Mammary epithelial cell (primary cell): ENCODE data around the gene FAR1.

Experiments used
- EZH2 ChIP-seq: IDR thresholded peaks from 2 replicates; pipeline ENCODE4 v1.6.1; 2012; ENCODE audit warnings: low read length, inconsistent platforms, borderline replicate concordance
- TF ChIP-seq, protein P1 (sequence below), 2 donors: IDR thresholded peaks in 1 of 2; conservative IDR thresholded peaks in 1 of 2; 2 replicates each; pipeline ENCODE4 v1.5.1; 2011 to 2012; ENCODE audit warnings: inconsistent platforms in 2 of 2, low read length in 2 of 2, mild to moderate bottlenecking in 2 of 2, control low read depth in 1 of 2, low read depth in 1 of 2; ENCODE audit not compliant: insufficient read depth in 1 of 2; ENCODE audit errors: extremely low read depth in 1 of 2

DNA sequence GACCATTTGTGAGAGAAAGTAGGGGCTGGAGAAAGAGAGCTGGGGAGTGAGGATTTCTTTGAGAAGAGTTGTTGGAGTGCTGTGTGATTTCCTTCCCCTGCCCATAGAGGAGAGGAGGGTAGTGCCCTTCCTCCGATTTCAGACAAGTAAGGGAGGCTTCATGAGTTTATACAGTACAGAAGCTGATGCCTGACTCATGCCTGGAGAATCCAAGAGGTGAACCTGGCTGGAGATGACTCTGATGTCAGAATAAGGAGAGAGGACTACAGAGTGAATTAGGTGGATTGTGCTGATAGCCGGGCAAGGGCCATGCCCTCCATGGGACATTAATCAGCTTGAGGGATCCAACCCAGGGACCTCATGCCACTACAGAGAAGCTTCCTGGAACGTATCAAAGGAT is 91.6 kb downstream of the FAR1 start:
- TF ChIP-seq, protein P1, sequence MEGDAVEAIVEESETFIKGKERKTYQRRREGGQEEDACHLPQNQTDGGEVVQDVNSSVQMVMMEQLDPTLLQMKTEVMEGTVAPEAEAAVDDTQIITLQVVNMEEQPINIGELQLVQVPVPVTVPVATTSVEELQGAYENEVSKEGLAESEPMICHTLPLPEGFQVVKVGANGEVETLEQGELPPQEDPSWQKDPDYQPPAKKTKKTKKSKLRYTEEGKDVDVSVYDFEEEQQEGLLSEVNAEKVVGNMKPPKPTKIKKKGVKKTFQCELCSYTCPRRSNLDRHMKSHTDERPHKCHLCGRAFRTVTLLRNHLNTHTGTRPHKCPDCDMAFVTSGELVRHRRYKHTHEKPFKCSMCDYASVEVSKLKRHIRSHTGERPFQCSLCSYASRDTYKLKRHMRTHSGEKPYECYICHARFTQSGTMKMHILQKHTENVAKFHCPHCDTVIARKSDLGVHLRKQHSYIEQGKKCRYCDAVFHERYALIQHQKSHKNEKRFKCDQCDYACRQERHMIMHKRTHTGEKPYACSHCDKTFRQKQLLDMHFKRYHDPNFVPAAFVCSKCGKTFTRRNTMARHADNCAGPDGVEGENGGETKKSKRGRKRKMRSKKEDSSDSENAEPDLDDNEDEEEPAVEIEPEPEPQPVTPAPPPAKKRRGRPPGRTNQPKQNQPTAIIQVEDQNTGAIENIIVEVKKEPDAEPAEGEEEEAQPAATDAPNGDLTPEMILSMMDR (conservative IDR thresholded peaks at IDR 0.05 in 1 of 2, IDR thresholded peaks at IDR 0.05 in 1 of 2; ENCODE audit: extremely low read depth in 1 of 2, insufficient read depth in 1 of 2, low read depth in 1 of 2, low read length in 2 of 2), result no peak
- no peak for TF ChIP-seq EZH2
